OCI-LY1 (cell line): ENCODE data around the gene TNFRSF14.

Source experiments
- CTCF ChIP-seq: fragments of 200-600 bp; sonication (generic), shearing (Covaris generic); IDR thresholded peaks from 2 replicates; pipeline ENCODE4 v1.5.1; 2017; ENCODE audit warnings: mild to moderate bottlenecking, antibody characterized with exemption, low read length, moderate library complexity, mixed read lengths
- EZH2 ChIP-seq: fragments of 200-600 bp; sonication (generic), shearing (Covaris generic); IDR thresholded peaks from 2 replicates; pipeline ENCODE4 v1.8.0; 2017; ENCODE audit warnings: borderline replicate concordance, mixed run types, mild to moderate bottlenecking, antibody characterized with exemption, low read length, moderate library complexity, mixed read lengths

- TF ChIP-seq EZH2, result no peak
- no peak for TF ChIP-seq CTCF
Observed at GRCh38 chr1:2583331-2583791, 27.2 kb downstream of the TNFRSF14 start.
